ENCODE data around the gene PXT1.
"Not testable (repeated sequence)": the region's sequence is repeated elsewhere in the genome, so short reads cannot be mapped to it uniquely, and the experiment has no call there.

PXT1 gene, protein sequence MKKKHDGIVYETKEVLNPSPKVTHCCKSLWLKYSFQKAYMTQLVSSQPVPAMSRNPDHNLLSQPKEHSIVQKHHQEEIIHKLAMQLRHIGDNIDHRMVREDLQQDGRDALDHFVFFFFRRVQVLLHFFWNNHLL

DNA sequence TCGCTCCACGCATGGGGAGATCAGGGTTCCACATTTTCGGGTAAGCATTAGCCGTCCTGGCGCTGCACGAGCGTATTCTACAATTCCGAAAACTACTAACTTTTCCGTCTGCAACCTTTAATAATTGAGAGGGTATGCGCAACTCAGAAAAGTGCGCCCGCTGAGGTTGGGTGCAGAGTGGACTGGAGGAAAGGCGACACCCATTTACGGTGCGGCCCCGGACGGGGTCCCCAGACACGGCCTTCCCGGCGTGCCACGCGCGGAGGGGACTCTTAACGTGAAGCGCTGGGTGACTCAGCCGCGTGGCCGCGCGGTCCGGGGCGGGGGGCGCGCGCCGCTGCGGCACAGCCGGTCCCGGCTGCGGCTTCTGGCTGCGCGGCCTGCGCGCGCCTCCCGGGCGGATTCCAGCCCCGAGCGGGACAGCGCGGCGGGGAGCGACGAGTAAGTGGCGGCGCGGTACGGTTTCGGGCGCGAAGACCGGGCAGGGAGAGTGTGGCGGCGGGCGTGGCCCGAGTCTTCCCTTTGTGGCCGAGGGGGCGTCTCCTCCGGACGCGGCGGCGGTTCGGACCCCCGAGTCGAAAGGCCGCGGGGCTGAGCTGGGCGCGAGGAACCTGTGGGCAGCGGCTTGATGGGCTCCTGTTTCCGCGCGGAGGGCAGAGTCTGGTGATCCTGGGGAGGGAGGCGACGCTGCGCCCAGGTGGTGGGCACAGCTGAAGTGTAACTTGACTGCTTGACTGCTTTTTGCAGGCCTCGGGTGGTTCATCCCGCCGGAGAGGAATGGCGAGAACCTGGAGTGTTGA is at the start of gene PXT1, which contains the start of gene KCTD20:
Gene PXT1 (minus strand): TSS at position 184 of the 800 bp plus-strand sequence. CDS start 16,772 bp downstream, outside the sequence.
Gene KCTD20 (plus strand): TSS at position 330 of the 800 bp plus-strand sequence. CDS start 27,098 bp downstream, outside the sequence.
- DNase-seq (ENCODE audit: low spot score): peak; percentile 68

DNA sequence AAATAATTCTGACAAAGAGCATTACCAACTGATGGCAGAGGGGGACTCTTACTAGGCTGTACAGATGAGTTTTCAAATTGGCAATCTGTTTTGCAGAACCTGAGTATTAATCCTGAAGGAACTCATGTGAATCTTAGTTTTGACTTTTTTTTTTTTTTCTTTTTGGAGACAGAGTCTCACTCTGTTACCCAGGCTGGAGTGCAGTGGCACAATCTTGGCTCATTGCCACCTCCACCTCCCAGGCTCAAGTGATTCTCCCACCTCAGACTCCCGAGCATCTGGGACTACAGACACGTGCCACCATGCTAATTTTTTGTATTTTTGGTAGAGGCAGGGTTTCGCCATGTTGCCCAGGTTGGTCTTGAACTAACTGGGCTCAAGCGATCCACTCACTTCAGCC is 49.4 kb upstream of the PXT1 start:
- no peak for DNase-seq (ENCODE audit: low spot score)

DNA sequence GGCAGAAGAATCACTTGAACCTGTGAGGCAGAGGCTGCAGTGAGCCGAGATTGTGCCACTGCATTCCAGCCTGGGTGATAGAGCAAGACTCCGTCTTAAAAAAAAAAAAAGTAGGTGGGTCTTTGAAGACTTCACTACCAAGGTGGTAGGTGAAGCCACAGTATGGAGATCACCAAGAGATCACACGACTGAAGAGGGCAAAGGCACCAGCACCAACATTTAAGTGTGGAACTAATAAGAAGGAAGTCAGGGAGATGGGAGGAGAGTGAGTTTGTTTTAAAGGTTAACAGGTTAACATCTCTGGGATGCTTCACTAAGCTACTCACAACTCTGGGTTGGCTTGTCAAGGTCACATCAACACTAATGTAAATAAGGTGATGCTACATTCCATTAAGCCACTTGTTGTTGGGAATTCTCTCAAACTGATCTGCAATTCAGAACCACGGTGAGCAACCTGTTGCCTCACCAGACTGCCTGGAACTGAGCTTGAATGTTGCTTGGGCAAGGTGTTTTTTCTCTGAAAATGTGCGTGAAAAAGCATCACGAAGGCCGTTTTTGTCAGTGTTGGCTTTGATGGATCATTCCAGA is 48.8 kb upstream of the PXT1 start:
- DNase-seq (ENCODE audit: low spot score): no peak

DNA sequence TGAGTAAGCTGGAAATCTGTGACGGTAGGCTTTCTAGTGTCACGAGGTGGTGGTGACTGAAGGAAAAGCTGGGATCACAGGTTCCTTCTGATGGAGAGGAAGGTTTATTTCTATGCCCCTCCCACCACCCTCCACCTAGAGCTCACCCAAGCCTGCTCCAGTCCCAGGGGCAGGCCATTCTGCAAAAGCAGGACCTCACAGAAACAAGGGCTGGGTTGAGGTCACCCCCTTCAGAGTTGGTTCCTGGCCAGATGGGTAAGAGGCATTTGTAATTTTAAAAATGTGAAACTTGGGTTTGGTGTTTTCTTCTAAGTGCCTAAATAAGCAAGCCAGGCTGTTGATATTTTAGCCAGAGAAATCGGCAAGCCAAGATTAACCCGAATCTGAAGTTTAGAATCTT is 46.8 kb upstream of the PXT1 start:
- DNase-seq (ENCODE audit: low spot score): no peak

DNA sequence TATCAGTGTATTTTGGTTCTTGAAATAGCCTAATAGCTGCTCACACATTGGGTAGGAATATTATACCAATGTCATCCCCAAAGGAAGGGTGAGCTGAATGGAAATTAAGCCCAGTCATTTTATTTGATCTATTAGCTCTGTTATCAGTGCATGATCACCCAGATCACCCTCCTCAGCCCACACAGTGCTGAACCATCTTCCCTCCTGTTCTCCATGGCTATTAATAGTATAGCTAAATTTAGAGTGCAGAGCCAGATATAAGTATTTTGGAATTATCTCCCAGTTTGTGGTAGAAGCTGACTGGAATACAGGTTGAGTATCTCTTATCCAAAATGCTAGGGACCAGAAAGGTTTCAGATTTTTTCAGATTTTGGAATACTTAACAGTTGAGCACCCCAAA is 45.6 kb upstream of the PXT1 start:
- no peak for DNase-seq (ENCODE audit: low spot score)

DNA sequence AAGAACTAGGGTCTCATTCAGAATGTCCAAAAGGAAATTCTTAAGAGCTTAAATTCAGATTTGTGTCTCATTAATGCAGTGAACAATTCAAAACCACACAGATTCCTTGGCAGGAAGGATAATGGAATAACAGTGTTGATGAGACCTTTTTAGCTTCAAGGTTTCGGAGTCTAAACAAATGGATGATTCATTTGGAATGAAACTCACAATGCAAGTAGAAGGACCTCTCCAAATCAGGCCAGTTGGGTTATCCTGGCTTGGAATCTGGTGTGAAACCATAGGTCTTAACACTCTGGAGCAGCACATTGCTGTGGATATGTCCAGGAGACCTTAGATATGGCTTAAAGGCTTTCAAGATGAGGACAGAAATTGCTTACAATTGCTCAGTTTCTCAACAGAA is 45.0 kb upstream of the PXT1 start:
- DNase-seq (ENCODE audit: low spot score): no peak

DNA sequence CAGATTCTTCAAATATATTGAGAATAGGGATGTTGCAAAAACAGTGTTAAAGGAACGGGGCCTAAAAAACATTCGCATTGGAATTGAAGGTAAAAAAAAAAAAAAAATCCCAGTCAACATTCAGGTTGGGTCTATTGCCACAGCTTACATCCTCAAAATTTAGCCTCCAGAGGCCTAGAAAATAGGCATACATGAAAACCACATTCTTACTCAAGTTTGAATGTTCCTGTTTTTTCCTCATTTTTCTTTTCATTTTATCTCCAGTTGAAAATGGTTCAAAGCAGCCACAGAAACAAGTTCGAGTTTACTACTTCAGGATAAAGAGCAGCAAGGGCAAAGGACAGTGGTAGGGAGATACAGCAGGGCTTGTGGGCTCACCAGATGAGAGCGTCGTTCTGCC is 42.1 kb upstream of the PXT1 start:
- DNase-seq (ENCODE audit: low spot score): no peak

DNA sequence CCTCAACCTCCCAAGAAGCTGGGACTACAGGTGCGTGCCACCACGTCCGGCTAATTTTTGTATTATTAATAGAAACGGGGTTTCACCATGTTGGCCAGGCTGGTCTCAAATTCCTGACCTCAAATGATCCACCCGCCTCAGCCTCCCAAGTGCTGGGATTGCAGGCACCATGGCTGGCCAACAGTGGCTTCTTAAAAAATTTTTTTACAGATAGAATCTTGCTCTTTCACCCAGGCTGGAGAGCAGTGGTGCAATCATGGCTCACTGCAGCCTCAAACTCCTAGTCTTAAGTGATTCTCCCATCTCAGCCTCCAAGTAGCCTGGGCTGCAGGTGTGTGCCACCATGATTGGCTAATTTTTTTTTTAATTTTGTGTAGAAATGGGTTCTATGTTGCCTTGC is 40.7 kb upstream of the PXT1 start:
- not testable (repeated sequence) for DNase-seq (ENCODE audit: low spot score)

DNA sequence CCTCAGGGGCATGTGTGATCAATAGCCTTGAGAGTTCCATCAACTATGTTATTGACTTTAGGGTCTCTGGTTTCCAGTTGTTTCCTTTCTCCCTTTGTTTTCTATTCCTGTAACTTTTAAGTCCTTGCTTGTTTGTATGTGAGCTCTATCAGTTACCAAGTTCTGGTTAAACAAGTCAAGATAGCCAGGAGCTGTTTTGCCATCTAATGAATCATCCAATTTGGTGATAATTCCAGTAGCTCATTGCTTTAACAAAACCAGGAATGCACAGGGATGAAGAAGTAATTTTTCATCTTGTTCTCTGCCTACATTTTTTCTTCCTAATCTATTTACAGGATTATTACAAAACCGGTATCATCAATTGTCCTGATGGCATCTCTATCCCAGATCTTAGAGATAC is 36.6 kb upstream of the PXT1 start:
- no peak for DNase-seq (ENCODE audit: low spot score)

DNA sequence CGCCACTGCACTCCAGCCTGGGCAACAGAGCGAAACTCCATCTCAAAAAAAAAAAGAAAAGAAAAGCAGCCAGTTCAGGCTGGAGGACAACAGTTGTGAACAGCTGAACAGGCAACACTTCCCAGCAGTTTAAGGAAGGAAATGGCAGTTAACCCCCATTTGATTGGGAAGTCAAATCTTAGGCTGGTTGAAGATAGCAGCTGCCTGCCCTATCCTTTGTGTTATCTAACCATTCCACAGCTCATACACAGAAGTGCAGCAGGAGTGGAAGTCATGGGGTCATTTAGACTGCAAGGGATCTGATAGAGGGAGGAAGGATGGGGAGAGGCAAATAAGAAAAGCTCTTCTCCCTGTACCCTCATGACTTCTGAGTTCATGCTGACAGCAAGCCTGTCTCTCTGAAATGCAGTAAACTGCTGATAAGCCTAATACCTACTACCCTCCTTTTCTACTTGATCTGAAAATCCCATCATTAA is 35.4 kb upstream of the PXT1 start:
- no peak for DNase-seq (ENCODE audit: low spot score)

DNA sequence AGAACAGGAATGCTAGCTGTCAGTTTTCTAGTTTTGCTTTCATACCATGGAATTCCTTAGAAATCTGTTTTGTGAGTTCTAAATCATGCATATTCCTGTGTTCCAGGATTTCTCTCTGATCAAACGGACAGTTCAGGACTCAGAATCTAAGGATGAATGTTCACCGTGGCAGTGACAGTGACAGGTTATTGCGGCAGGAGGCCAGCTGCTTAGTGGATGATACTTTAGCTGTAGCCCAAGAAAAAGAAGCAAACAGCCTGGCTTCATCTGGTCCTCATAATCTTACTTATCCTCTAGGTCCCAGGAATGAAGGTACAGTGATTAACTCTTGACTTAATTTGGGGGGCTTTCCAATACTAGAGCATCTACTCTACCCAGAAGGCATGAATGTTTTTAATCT is 27.3 kb upstream of the PXT1 start:
- DNase-seq (ENCODE audit: low spot score): no peak

DNA sequence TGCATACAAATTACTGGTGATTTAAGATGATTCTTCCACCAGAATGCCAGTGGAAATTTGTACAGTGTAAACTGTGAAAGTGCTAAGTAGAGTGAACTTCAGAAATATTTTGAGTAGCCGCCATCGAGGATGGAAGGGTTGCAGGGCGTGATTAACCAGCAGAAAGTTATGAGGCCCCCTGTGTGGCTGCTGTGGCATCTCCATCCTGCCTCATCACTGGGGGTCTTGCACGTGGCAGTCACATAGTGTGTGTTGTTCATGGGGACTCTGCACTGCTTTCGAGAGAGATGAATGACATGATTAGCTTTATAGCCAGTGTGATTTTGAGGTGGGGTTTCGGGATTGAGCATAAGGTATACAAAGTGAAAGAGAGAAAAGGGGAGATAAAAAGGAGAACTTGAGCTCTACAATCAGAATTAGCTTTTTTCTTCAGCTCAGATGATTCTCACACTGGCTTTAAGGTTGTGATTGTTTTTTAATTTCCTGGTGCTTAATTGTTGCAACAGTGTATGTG is 26.6 kb upstream of the PXT1 start:
- DNase-seq (ENCODE audit: low spot score): no peak

DNA sequence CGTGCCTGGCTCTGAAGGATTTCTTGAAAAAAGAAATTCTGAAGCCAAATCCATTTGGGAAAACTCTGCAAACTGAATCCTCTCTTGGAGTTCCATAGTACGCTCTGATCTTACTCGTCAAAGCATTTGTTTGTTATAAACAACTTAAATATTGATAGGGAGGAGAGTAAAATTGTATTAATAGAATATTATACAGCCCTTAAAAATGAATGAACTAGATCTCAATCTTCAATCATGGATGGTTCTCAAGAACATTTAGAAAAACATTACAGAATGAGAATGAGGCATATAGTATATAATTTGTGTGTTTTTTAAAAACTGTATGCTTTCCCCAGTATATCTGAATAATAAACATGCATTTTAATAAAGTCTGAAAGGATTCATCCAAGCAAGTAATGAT is 25.0 kb upstream of the PXT1 start:
- no peak for DNase-seq (ENCODE audit: low spot score)

DNA sequence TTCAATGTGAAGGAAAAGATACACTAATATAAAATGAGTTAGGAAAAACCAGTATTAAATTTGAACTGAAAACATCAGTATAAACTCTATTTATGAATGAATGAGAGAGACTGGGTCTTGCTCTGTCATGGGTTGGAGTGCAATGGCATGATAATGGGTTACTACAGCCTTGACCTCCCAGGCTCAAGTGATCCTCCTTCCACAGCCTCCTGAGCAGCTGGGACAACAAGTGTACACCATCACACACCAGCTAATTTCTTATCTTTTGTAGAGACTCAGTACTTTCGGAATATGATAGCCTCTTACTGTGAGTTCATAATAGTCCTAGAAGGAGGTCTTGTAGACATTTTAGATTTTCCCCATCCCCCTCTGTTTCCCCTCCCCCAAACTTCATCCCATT is 21.6 kb upstream of the PXT1 start:
- no peak for DNase-seq (ENCODE audit: low spot score)

DNA sequence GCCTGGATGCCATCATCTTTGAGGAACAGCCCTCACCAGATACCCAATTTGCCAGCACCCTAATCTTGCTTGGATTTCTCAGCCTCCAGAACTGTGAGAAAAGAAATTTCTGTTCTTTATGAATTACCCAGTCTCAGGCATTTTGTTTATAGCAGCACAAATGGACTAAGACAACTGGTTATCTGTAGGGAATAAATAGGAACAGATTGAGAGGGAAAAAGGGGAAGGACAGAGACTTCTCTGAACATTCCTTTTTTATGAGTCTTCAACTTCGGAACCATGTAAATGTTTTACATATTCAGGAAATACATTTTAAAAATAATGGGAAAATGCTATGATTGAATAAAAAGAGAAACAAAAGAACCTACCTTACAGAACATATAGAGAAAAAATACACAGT is 21.0 kb upstream of the PXT1 start:
- DNase-seq (ENCODE audit: low spot score): no peak

DNA sequence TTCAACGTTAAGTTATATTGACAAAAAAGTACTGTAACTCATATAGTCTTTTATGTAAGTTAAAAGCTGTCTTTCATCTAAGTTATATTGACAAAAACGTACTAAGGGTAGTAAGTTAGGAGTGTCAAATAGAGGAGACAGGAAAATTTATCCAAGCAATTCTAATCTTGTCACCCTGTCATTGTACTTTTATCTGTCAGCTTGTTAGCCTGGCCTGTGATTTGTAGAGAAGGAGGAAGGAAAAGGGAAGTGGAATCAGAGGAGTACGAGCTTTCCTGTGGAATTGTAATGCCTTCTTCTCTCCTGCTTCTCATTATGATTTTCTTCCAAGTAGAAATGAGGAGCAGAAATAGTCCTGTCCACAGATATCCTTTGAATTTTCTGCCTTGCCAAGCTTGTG is 19.0 kb upstream of the PXT1 start:
- no peak for DNase-seq (ENCODE audit: low spot score)

DNA sequence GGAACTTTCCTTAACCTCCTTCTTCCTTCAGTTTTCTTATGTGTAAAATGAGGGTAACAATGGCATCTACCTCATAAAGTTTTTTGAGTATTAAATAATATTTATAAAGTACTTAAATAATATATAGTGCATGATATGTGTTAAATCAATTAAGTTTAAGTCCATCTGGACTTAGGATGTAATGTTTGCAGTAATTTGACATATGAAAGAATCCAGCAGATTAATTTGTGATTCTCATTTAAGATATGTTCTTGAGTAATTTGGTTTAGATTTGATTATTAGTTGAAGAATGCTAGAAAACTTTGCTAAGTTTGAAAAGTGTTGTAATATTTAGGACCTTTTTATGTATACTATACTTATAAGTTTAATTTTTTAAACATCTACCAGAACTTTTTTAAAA is 18.3 kb upstream of the PXT1 start:
- no peak for DNase-seq (ENCODE audit: low spot score)

DNA sequence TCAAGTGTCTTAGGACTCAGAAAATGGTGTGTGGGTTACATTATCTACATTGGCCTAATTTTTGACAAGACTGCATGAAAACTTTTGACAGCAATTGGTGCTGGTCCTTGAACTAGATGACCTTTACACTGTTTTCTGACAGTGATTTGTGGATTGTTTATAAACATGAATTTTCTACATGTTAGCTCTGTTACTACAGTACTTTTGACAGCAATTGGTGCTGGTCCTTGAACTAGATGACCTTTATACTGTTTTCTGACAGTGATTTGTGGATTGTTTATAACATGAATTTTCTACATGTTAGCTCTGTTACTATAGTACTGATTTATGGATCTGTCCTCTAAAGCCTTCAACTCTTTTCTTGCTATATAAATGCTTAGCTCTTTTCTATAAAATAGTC is 16.8 kb upstream of the PXT1 start:
- no peak for DNase-seq (ENCODE audit: low spot score)

DNA sequence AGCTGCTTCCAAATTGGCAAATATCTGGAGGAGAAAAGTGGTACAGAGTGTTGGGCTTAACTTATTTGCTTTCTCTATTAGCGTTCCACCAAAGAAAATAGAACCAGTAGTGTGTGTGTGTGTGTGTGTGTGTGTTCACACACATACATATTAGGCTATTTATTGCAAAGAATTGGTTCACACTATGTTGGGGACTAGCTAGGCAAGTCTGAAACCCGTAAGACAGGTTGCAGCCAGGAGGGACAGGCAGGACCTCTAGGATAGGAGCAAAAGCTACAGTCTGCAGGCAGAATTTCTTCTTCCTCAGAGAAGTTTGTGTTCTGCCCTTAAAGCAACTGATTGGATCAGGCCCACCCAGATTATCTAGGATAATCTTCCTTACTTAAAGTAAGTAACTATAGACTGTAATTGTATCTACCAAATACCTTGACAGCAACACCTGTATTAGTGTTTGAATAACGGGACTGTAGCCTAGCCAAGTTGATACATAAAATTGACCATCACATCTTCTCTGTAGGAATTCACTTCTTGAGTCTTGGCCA is 12.9 kb upstream of the PXT1 start:
- no peak for DNase-seq (ENCODE audit: low spot score)

DNA sequence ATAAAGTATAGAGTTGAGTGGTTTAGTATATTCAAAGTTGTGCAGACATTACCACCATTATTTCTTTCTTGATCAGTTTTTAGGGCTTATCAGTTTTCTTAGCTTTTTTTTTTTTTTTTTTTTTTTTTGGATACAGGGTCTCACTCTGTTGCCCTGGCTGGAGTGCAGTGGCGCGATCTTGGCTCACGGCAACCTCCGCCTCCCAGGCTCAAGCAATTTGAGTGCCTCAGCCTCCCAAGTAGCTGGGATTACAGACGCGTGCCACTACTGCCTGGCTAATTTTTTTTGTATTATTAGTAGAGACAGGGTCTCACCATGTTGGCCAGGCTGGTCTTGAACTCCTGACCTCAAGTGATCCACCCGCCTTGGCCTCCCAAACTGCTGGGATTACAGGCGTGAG is 10.2 kb upstream of the PXT1 start:
- DNase-seq (ENCODE audit: low spot score): not testable (repeated sequence)

DNA sequence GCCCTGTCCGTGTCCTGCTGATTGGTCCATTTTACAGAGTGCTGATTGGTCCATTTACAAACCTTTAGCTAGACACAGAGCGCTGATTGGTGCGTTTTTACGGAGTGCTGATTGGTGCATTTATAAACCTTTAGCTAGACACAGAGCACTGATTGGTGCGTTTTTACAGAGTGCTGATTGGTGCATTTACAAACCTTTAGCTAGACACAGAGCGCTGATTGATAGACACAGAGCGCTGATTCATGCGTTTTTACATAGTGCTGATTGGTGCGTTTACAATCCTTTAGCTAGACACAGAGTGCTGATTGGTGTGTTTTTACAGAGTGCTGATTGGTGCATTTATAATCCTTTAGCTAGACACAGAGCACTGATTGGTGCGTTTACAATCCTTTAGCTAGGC is 6.5 kb upstream of the PXT1 start:
- DNase-seq (ENCODE audit: low spot score): not testable (repeated sequence)

DNA sequence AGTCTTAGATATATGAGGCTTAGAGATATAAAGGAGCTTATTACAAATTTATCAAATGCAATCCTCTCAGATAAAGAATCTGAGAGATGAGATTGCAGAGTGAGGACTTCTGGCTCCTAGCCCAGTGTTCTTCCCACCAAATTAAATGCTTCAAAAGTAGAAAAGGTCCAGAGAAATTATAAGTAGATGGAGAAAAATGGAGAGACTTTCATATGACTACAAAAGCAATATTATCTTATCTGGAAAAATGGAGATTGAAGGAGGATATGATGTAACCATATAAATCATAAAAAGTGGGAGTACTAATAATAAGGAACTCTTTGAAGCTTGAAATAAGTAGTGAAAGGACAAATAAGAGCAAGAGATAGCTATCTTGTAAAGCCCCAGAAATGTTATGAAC is 3.0 kb upstream of the PXT1 start:
- DNase-seq (ENCODE audit: low spot score): no peak

DNA sequence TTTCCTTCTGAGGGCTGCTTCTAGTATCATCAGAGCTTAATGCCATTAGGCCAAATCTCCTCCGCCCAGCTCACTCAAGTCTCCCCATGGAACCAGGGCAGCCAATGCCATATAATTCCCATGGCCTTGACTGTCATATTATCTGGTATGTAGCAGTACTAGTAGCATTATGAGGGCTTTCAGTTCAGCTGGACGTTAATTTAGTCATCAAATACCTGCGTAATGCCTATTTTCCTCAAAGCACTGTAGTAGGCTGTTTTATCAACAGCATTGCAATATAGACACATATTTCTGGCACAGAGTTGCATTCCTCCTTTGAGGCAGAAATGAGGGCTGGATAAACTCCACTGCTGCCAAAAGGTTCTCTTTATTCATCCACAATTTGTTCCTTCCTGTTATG is 1.8 kb upstream of the PXT1 start:
- no peak for DNase-seq (ENCODE audit: low spot score)
